Measurements from ENCODE around the gene PPP1R9A.

The PPP1R9A gene

GRCh38 chr7:95250571-95250970, 343.2 kb downstream of the PPP1R9A start:
- no peak for TF ChIP-seq GLIS3 (CRISPR knock-in tag; IDR thresholded peaks at IDR 0.05)
- TF ChIP-seq ESRRG (CRISPR knock-in tag; IDR thresholded peaks at IDR 0.05) = no peak
- no peak for TF ChIP-seq TCF4 (CRISPR knock-in tag; IDR thresholded peaks at IDR 0.05; ENCODE audit: borderline replicate concordance)
- no peak for TF ChIP-seq PATZ1 (CRISPR knock-in tag; IDR thresholded peaks at IDR 0.05; ENCODE audit: borderline replicate concordance)
- no peak for TF ChIP-seq ARNTL (CRISPR knock-in tag; IDR thresholded peaks at IDR 0.05; ENCODE audit: borderline replicate concordance, low read depth)
- no peak for TF ChIP-seq ZNF565 (CRISPR knock-in tag; conservative IDR thresholded peaks at IDR 0.05; ENCODE audit: low read depth)
- TF ChIP-seq ZFP30 (CRISPR knock-in tag; IDR thresholded peaks at IDR 0.05) = no peak
- no peak for TF ChIP-seq ZC3H10 (CRISPR knock-in tag; IDR thresholded peaks at IDR 0.05)
- no peak for TF ChIP-seq ZFP3 (CRISPR knock-in tag; IDR thresholded peaks at IDR 0.05)
- no peak for TF ChIP-seq ZNF8 (CRISPR knock-in tag; IDR thresholded peaks at IDR 0.05)
- no peak for TF ChIP-seq ZNF70 (CRISPR knock-in tag; IDR thresholded peaks at IDR 0.05)
- TF ChIP-seq TSHZ2 (CRISPR knock-in tag; IDR thresholded peaks at IDR 0.05) = no peak
- no peak for TF ChIP-seq CREB5 (CRISPR knock-in tag; IDR thresholded peaks at IDR 0.05; ENCODE audit: low read depth)
- TF ChIP-seq SNAI2 (CRISPR knock-in tag; IDR thresholded peaks at IDR 0.05) = no peak
- TF ChIP-seq OSR1 (CRISPR knock-in tag; IDR thresholded peaks at IDR 0.05) = no peak
- TF ChIP-seq BACH2 (CRISPR knock-in tag; IDR thresholded peaks at IDR 0.05; ENCODE audit: borderline replicate concordance) = no peak
- no peak for TF ChIP-seq TOX (CRISPR knock-in tag; IDR thresholded peaks at IDR 0.05; ENCODE audit: borderline replicate concordance)
- TF ChIP-seq POU6F1 (CRISPR knock-in tag; IDR thresholded peaks at IDR 0.05; ENCODE audit: borderline replicate concordance, low read depth) = no peak
- no peak for TF ChIP-seq RARB (CRISPR knock-in tag; IDR thresholded peaks at IDR 0.05)
- TF ChIP-seq CSRNP3 (CRISPR knock-in tag; IDR thresholded peaks at IDR 0.05) = no peak
- ATAC-seq = no peak

GRCh38 chr7:95251966-95252365, 344.6 kb downstream of the PPP1R9A start:
- no peak for ATAC-seq
- TF ChIP-seq ZC3H10 (CRISPR knock-in tag; IDR thresholded peaks at IDR 0.05) (no peak), PATZ1 (CRISPR knock-in tag; IDR thresholded peaks at IDR 0.05; ENCODE audit: borderline replicate concordance) (no peak), POU6F1 (CRISPR knock-in tag; IDR thresholded peaks at IDR 0.05; ENCODE audit: borderline replicate concordance, low read depth) (no peak), SNAI2 (CRISPR knock-in tag; IDR thresholded peaks at IDR 0.05) (no peak), RARB (CRISPR knock-in tag; IDR thresholded peaks at IDR 0.05) (no peak), ESRRG (CRISPR knock-in tag; IDR thresholded peaks at IDR 0.05) (no peak), ZNF565 (CRISPR knock-in tag; conservative IDR thresholded peaks at IDR 0.05; ENCODE audit: low read depth) (no peak), ZNF8 (CRISPR knock-in tag; IDR thresholded peaks at IDR 0.05) (no peak), ISL1 (CRISPR knock-in tag; IDR thresholded peaks at IDR 0.05) (no peak), ZFP3 (CRISPR knock-in tag; IDR thresholded peaks at IDR 0.05) (no peak)

All from SK-N-SH treated with all-trans-retinoic acid at 6 μM for 48 hours (cell line).